Lower leg skin (tissue), 3 donors: ENCODE measurements around the gene SLC35B2.

ENCODE experiments used
- POLR2A ChIP-seq, 2 donors: fragments of 450-650 bp; IDR thresholded peaks; one replicate each; pipeline ENCODE4 v1.6.1; 2016 to 2017; ENCODE audit warnings: antibody characterized with exemption in 2 of 2, mild to moderate bottlenecking in 1 of 2, moderate library complexity in 1 of 2
- TF ChIP-seq, protein P1 (sequence below), 3 donors: fragments of 450-650 bp; IDR thresholded peaks; one replicate each; pipeline ENCODE4 v1.5.1; 2016; ENCODE audit warnings: antibody characterized with exemption in 3 of 3, mild to moderate bottlenecking in 3 of 3, moderate library complexity in 2 of 3

DNA sequence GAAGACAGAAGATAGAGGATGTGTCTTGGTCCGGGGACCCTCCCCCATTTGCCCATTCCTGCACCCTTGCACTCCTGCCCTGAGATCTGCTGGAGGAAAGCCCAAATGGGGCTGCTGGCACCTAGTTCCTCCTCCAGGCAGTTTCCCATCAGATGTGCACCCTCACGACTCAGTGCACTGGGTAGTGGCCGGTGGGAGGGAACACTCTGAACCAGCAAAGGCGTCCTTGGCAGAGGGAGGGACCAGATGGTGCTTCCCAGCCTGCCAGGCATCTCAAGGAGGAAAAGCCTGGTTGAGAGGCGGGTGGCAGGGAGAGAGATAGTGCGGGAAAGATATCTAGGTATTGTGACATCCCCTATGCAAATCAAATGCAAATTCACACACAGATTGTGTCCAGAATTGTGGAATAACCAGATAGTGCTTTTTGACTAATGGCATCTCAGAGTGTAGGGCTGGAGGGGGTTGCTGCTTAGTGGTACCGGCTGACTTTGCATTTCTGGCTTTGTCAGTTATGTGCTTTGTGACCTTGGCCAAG, 32.5 kb upstream of the SLC35B2 start:
- TF ChIP-seq, protein P1, sequence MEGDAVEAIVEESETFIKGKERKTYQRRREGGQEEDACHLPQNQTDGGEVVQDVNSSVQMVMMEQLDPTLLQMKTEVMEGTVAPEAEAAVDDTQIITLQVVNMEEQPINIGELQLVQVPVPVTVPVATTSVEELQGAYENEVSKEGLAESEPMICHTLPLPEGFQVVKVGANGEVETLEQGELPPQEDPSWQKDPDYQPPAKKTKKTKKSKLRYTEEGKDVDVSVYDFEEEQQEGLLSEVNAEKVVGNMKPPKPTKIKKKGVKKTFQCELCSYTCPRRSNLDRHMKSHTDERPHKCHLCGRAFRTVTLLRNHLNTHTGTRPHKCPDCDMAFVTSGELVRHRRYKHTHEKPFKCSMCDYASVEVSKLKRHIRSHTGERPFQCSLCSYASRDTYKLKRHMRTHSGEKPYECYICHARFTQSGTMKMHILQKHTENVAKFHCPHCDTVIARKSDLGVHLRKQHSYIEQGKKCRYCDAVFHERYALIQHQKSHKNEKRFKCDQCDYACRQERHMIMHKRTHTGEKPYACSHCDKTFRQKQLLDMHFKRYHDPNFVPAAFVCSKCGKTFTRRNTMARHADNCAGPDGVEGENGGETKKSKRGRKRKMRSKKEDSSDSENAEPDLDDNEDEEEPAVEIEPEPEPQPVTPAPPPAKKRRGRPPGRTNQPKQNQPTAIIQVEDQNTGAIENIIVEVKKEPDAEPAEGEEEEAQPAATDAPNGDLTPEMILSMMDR (IDR thresholded peaks at IDR 0.05), result no peak
- TF ChIP-seq POLR2A (IDR thresholded peaks at IDR 0.05), result no peak
